ENCODE measurements around the gene ACTN3. TPM values are rescaled to one million over a fixed set of nuclear protein-coding genes. Genes with fewer than 3 reads are reported as not detected.

ACTN3 gene
- total and polyA plus RNA-seq, 2 of the 4 experiments (the other 2 are of a cell fraction) = under 0.01 to 0.05 TPM

DNA sequence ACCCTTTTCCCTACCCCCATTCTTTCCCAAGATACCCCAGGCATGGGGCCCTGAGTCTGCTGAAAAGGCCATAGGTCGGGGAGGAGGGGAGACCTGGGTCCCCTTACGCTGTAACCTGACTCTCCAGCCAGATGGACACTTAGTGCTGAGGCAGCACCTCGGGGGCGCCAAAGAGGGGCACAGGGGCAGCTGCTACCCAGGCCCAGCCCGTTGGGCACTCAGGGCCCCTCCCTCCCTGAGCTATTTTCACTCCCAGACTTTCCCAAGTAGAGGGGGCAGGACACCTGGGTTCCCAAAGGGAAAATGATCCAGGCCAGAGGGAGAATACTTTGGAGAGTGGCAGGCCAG lies 933 bp downstream of the ACTN3 start:
- Histone ChIP-seq H3K4me1 (ENCODE audit: control insufficient read depth, insufficient read depth, low read length) (peaks cover 6% of the 10 kb centered on the region), H4K8ac (ENCODE audit: low read depth in 2 of 2, low read length in 2 of 2) (no peak overlapping the region), H3K9me1 (ENCODE audit: insufficient read depth, low read length) (no peaks in the 10 kb centered on the region), H4K91ac (ENCODE audit: insufficient read depth, low read depth, low read length) (no peak overlapping the region), H3K4me2 (ENCODE audit: low read depth, low read length) (no peak overlapping the region), H2BK120ac (ENCODE audit: low read depth, low read length) (no peak overlapping the region), H2BK5ac (ENCODE audit: low read depth, low read length, poor library complexity, severe bottlenecking) (no peak overlapping the region), H3K36me3 (ENCODE audit: control insufficient read depth, insufficient read depth, low read length) (peaks cover 1% of the 10 kb centered on the region; the same call in 1 of the 2 replicates), H3K23ac (ENCODE audit: low read depth, low read length) (no peak overlapping the region), H3K4ac (ENCODE audit: low read depth, low read length) (no peak overlapping the region), H2AK9ac (replicated peaks; ENCODE audit: low read depth, low read length, poor library complexity) (no peak overlapping the region), H3K18ac (ENCODE audit: low read depth, low read length) (no peak overlapping the region), H2BK20ac (ENCODE audit: low read depth, low read length) (no peak overlapping the region), H3K79me1 (ENCODE audit: low read depth in 1 of 2, low read length in 2 of 2) (peaks cover 3 to 19% of the 10 kb centered on the region in 2 experiments; a peak in 2 of 4 replicates), H2BK15ac (ENCODE audit: low read depth, low read length) (no peak overlapping the region), H4K20me1 (ENCODE audit: insufficient read depth, low read length) (no peaks in the 10 kb centered on the region), H3K27ac (ENCODE audit: insufficient read depth, low read length) (no peak overlapping the region), H3K9me3 (ENCODE audit: control insufficient read depth, insufficient read depth, low read length) (no peaks in the 10 kb centered on the region), H2AK5ac (ENCODE audit: low read depth, low read length) (no peak overlapping the region), H3K4me3 (ENCODE audit: insufficient read depth, low read depth, low read length) (no peak overlapping the region), H3K14ac (replicated peaks; ENCODE audit: low read depth, low read length) (no peak overlapping the region), H3K56ac (ENCODE audit: extremely low read depth, insufficient read depth, low read length) (no peak overlapping the region), H3K9ac (ENCODE audit: low read depth, low read length) (no peak overlapping the region), H2AFZ (replicated peaks; ENCODE audit: low read length, poor library complexity) (no peak overlapping the region), H3K27me3 (ENCODE audit: control insufficient read depth, insufficient read depth, low read length) (peaks cover 28% of the 10 kb centered on the region), H4K5ac (ENCODE audit: low read depth, low read length) (no peak overlapping the region)
- intact Hi-C loops (cut with micrococcal nuclease) = loop anchor here (2.0 kb wide), 1 partner anchor 91 kb away; the partner anchor contains the start of gene RBM4
- no peak for ATAC-seq (ENCODE audit: low read depth)
- TF ChIP-seq CHD1 (IDR thresholded peaks at IDR 0.05; ENCODE audit: low read depth, low read length) (no peak), MAZ (IDR thresholded peaks at IDR 0.05; ENCODE audit: borderline replicate concordance, low read depth, low read length) (no peak), MAFK (IDR thresholded peaks at IDR 0.05; ENCODE audit: low read depth, low read length) (no peak), NFE2L2 (IDR thresholded peaks at IDR 0.05; ENCODE audit: low read depth, low read length) (no peak), MXI1 (IDR thresholded peaks at IDR 0.05; ENCODE audit: borderline replicate concordance, low read depth, low read length) (no peak), FOS (IDR thresholded peaks at IDR 0.05; ENCODE audit: low read depth, low read length) (no peak), BHLHE40 (IDR thresholded peaks at IDR 0.05; ENCODE audit: low read depth, low read length) (no peak)
- TF ChIP-seq, protein P1, sequence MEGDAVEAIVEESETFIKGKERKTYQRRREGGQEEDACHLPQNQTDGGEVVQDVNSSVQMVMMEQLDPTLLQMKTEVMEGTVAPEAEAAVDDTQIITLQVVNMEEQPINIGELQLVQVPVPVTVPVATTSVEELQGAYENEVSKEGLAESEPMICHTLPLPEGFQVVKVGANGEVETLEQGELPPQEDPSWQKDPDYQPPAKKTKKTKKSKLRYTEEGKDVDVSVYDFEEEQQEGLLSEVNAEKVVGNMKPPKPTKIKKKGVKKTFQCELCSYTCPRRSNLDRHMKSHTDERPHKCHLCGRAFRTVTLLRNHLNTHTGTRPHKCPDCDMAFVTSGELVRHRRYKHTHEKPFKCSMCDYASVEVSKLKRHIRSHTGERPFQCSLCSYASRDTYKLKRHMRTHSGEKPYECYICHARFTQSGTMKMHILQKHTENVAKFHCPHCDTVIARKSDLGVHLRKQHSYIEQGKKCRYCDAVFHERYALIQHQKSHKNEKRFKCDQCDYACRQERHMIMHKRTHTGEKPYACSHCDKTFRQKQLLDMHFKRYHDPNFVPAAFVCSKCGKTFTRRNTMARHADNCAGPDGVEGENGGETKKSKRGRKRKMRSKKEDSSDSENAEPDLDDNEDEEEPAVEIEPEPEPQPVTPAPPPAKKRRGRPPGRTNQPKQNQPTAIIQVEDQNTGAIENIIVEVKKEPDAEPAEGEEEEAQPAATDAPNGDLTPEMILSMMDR (conservative IDR thresholded peaks at IDR 0.05; ENCODE audit: low read depth, low read length) = no peak
- in situ Hi-C loops (cut with MboI; ENCODE audit: low sequenced_read_pairs) = no loop called here
- CTCF ChIA-PET = no interaction called here
- dilution Hi-C loops (cut with HindIII; ENCODE audit: low sequenced_read_pairs, unreplicated experiment) = no loop called here
- POLR2A ChIA-PET (ENCODE audit: unreplicated experiment) = no interaction called here
- WGBS, 2 experiments (ENCODE audit: extremely low coverage in 2 of 2, insufficient read length in 1 of 2) = no CpG with 5 or more reads among the region's 5 CpGs
- no peak for DNase-seq
- no TSS peak for BruUV-seq (replicated peaks)

All from IMR-90 (cell line).